Stimulated activated CD8-positive, alpha-beta memory T cell treated with anti-CD3 and anti-CD28 coated beads, Interleukin-7, amount 100 ng/mL, for 1 hour (primary cell): Measurements from ENCODE around the gene HLA-C.
"Not testable (repeated sequence)": the region's sequence is repeated elsewhere in the genome, so short reads cannot be mapped to it uniquely, and the experiment has no call there.

Experiments
- DNase-seq, 2 donors: peaks; one replicate each; pipeline ENCODE4 v3.0.0-alpha.2; 2020; ENCODE audit warnings: low read depth in 2 of 2

The HLA-C gene

DNA sequence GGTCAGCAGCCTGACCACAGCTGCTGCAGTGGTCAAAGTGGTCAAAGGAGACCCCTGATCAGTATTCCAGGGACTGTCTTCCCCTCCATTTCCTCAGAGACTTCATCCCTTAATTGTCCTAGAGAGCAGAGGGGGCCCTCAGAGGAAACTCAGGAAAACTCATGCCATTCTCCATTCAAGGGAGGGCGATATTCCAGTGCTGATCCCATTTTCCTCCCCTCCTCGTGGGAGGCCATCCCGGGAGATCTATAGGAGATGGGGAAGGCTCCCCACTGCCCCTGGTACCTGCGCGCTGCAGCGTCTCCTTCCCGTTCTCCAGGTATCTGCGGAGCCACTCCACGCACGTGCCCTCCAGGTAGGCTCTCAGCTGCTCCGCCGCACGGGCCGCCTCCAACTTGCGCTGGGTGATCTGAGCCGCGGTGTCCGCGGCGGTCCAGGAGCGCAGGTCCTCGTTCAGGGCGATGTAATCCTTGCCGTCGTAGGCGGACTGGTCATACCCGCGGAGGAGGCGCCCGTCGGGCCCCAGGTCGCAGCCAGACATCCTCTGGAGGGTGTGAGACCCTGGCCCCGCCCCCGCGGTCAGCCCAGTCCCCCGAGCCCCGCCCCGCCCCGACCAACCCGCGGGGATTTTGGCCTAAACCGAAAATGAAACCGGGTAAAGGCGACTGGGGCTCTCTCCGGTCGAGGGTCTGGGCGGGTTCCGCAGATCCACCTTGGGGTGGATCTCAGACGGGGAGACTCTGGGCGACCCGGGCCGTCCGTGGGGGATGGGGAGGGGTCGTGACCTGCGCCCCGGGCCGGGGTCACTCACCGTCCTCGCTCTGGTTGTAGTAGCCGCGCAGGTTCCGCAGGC is 878 bp downstream of the HLA-C start:
- peak in 1 of 2 donors; percentile 45 for DNase-seq

DNA sequence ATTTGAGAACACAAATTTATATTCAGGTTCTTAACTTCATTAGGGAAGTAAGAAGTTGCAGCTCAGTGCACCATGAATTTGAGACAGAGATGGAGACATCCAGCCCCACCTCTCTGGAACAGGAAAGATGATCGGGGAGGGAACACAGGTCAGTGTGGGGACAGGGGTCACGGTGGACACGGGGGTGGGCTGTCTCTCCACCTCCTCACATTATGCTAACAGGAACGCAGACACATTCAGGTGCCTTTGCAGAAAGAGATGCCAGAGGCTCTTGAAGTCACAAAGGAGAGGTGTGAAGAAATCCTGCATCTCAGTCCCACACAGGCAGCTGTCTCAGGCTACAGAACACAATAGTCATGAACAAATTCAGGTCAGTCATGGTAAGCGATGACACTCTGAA is 3.1 kb downstream of the HLA-C start:
- DNase-seq = no peak

DNA sequence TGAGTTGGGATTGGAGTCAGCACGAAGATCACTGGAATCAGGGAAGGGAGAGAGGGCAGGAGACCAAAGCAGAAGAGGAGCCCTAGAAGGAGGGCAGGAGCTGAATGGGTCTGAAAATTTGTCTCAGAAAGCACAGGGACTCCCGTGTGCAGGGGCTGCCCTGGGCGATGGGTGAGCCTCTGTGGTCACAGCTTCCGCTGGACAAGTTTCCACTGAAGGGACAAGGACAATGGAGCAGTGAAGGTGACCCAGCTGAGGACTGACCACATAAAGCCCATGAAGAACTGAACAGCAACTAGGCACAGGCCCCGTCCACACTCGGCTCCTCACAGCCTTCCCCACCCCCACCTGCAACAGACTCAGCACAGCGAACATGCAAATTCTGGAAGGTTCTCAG is 3.5 kb downstream of the HLA-C start:
- no peak for DNase-seq

DNA sequence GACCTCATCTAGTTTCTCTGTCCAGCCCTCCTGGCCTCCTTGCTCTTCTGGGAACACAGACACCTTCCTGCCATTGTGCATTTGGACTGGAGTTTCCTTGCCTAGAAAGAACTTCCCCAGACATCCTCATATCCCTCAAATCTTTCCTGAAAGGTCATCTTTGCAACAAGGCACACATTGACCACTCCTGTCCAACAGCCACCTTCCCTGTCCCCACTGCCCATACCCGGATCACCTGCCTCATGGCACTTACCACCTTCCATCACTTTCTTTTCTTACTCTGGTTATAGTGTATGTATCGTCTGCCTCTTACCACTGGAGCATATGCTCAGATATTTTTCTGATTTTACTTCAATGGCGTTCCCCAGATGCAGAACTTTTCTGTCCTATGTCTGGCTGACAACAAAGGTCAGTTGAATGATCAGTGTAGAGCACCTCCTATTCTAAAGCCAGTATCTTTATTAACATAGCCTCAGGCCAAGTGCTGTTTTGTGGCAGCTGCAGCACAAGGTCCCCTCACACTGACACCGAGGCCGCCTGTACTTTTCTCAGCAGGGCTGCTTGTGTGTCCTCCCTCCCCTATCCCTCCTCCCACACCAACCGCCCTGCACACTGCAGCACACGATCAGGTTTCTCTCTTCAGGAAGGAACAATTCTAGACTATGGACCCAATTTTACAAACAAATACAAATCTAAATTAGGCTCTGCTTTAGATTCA is 4.1 kb downstream of the HLA-C start:
- no peak for DNase-seq

DNA sequence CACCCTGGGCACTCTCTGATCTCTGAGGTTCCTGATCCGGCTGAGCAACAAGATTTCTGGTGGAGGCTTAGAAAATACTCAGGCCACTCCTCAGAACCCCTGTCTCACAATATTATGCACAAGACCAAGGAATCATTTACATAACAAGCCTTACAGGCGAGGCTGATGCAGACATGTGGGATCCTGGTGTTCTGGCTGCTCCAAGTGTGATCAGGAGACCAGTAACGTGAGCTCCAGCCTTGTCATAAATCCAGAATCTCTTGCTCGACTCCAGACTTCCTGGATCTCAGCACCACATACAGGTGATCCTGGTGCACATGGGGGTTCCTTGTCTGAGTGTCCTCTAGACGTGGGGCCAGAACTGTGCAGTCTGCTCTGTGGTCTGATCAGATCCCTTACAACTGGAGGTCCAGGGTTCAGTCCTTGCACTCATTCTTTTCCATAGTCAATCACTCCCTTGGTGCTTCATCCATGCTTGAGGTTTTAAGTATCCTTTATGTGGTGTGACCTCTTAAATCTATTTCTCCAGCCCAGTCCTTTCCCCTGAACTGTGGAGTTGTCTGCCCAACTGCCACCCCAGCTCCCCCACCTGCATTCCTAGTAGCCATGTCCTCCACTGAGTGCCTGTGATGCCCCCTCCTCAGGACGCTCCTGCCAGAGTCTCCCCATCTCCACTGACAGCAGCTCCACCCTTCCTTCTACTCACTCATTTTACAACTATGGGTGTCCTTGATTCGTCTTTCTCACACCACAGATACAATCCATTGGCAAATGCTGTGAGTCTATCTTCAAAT is 5.1 kb downstream of the HLA-C start:
- DNase-seq = no peak

DNA sequence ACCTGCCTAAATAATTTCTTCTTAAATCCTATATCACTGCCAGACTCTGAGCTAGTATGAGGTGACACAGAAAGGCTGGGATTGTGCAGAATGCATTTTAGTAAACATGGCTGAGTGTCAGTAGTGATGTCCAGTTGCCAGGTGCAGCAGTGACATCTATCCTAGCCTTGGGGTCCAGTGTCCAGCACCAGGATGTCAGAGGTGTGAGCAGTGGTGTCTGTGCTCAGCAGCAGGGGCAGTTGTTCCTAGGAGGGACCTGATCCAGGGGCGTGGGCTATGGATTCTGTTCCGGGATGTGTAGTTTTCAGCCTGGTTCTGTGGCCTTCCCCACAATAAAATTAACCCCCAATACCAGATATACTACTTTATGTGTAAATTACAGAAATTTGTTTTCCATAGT is 6.0 kb downstream of the HLA-C start:
- DNase-seq = no peak

DNA sequence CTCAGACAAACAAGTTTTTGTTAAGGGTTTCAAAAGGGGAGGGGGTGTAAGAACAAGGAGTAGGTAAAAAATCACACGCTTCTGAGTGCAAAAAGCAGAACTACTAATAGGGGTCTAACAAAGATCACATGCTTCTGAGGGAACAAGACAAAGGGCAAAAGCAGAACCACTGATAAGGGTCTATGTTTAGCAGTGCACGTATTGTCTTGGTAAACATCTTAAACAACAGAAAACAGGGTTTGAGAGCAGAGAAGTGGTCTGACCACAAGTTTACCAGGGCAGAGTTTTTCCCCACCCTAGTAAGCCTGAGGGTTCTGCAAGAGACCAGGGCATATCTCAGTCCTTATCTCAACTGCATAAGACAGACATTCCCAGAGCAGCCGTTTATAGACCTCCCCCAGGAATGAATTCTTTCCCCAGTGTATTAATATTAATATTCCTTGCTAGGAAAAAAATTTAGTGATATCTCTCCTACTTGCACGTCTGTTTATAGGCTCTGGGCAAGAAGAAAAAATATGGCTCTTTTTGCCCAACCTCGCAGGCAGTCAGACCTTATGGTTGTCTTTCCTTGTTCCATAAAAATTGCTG is 8.5 kb downstream of the HLA-C start:
- DNase-seq = not testable (repeated sequence)

DNA sequence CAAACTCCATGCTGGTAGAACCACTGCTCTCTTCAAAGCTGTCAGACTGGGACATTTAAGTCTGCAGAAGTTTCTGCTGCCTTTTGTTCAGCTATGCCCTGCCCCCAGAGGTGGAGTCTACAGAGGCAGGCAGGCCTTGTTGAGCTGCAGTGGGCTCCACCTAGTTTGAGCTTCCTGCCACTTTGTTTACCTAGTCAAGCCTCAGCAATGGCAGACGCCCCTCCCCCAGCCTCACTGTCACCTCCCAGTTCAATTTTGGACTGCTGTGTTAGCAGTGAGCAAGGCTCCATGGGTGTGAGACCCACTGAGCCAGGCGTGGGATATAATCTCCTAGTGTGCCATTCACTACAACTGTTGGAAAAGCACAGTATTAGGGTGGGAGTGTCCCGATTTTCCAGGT is 11.9 kb downstream of the HLA-C start:
- DNase-seq = not testable (repeated sequence)

DNA sequence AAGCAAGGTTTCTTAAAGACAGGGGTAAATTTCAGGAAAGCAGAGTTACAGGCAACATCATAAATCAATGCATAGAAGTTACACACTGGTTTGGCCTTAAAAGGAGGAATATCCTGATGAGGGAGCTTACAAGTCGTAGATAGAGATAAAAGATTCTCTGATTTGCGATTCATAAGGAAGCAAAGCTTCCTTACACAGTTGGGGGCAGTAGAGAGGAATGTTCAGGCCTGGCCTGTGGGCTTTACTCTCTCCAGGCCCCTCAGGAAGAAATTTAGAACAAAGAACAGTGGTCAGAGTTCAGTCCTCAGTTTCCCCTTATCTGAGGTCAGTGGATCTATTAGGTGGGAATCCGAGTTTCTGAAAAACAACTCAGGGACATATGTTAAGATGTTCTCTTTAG is 19.3 kb downstream of the HLA-C start:
- no peak for DNase-seq

DNA sequence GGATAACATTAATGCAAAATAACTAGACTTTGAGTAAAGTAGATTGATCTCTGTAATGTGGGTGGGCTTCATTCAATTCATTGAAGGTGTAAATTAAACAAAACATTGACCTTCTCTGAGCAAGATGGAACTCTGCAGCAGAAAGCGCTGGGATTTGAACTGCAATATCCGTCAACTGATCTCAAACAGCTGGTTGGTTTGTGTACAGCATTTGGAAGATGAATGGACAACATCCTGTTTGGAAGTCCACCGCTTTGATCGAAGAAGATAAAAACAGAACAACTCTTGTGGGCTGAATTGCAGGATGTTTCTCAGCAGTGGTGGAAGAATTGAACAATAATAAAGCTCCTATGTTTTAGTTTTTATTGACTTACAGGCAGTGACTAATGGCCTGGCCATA is 20.6 kb downstream of the HLA-C start:
- no peak for DNase-seq

DNA sequence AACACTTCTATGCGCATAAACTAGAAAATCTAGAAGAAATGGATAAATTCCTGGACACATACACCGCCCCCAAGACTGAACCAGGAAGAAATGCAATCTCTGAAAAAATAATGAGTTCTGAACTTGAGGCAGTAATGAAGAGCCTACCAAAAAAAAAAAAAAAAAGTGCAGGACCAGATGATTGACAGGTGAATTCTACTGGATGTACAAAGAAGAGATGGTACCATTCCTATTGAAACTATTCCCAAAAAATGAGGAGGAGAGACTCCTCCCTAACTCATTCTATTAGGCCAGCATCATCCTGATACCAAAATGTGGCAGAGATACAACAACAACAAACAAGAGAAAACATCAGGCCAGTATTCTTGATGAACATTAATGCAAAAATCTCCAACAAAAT is 22.7 kb downstream of the HLA-C start:
- DNase-seq = no peak

DNA sequence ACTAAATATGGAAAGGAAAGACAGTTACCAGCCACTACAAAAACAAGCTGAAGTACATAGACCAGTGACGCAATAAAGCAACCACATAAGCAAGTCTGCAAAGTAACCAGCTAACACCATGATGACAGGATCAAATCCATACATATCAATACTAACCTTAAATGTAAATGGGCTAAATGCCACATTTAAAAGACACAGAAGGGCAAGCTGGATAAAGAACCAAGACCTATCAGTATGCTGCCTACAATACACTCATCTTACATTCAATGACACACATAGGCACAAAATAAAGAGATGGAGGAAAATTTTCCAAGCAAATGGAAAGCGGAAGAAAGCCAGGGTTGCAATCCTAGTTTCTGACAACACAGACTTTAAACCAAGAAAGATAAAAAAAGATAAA is 24.1 kb downstream of the HLA-C start:
- no peak for DNase-seq

DNA sequence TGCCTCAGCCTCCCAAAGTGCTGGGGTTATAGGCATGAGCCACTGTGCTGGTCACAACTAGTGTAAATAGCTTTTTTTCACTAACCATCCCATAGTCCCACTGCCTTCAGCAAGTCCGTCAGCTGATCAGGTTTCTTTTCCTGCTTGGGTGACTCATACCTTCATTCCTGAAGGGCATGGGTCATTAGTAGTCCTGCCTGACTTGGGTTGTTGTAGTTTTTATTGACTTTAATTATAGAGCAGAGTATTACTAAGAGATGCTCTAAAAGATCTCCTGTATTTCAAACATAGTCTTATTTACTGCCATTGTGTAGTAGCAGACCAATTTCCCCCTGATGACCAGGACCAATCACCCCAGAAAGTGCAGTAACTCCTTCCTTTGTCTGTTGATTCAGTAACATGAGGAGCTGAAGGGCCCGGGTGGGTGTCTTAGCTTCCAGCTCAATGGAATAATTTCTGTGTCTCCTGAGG is 25.8 kb downstream of the HLA-C start:
- DNase-seq = no peak

DNA sequence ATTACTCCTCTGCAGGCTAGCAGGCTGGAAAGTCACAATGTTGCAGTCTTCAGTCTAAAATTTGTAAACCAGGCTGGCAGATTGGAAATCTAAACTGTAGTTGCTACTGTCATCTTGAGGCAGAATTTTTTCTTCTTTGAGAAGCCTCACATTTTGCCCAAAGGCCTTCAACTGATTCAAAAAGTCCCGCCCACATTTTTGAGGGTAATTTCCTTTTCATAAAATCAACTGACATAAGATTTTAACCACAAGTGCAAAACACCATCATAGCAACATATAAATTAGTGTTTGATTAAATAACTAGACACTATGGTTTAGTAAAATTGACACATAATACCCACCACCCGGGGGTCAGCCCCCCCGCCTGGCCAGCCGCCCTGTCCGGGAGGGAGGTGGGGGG is 28.4 kb downstream of the HLA-C start:
- DNase-seq = no peak

DNA sequence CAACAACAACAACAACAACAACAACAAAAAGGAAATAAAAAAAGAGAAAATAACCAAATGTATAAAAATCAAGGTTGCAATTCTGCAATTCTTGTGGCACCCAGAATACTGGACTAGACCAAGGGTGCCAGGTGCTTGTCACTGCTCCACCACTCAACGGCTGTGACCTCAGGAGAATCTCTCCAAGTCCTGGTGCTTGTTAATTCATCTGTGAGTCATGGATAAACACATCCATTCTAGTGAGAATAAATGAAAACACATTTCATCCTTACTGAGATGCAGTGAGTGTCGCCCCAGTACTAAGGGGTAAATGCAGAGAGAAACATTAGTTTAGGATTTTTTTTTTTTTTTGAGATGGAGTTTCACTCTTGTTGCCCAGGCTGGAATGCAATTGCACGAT is 32.0 kb downstream of the HLA-C start:
- DNase-seq = no peak

DNA sequence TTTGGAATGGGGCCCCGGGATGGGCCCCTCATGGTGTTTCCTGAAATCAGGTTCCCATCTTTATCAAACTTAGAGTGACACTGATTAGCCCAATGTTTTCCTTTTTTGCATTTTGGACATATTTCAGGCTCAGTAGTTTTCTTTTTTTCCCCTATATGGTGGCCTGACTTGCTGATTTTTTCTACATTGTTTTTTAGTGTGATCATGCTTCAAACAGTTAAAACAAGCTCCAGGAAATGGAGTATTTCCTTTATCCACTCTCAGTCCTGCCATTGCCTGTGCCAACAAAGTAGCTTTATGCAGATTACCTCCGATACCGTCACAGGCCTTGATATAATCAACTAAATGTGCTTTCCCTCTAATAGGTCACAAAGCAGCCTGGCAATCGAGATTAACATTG is 37.8 kb downstream of the HLA-C start:
- DNase-seq = not testable (repeated sequence)

DNA sequence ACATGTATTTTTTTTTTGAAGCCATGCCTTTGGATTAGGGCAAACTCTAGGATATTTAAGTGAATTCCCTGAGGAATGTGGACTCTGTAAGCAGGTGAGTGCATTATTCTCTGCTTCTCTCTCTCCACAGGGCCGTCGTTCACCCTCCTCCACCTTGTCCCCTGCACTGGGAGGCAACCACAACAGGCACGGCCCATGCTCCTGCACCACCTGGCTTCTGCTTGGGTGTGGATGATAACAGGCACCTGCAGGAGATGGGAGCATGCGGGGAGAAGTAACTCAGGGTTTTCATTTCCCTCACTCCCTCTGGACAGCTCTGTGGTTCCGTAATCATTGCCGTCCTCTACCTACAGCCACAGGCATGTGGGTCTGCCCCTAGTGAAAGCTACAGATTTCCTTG is 43.4 kb downstream of the HLA-C start:
- DNase-seq = no peak

DNA sequence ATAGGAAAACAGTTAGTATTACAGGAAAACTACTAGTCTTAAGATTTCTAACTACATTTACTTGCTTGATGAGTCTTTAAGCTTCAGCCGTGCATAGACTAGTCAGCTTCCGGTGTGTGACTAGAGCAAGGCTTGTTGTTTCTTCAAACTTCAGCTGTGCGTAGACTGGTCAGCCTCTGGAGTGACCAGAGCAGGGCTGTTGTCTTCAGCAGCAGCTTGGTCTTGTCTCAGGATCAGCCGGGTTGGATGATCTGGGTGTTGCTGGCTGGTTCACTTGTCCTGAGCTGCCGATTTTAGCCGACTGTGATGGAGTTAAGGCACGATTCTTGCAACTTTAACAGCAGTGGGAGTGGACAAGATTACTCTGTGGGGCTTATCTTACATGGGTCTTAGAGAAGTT is 44.7 kb downstream of the HLA-C start:
- no peak for DNase-seq

DNA sequence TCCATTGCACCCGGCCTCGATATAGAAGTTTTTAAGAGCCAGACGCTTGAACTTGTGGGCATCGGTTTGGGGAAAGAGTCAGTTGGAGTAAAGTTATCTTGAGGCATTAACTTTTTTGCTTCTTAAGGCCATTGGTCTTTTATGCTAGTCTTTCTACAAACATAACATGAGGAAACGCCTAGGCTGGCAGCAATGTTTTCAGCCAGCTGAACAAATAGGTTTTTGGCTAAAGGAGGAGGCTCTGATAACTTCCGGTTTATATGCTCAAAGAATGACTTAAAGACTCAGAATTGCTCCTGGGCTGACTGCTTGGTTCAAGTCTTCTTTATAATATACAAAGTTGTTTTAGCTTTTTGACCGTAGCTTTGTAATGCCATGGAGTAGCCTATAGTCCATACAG is 46.2 kb downstream of the HLA-C start:
- no peak for DNase-seq

DNA sequence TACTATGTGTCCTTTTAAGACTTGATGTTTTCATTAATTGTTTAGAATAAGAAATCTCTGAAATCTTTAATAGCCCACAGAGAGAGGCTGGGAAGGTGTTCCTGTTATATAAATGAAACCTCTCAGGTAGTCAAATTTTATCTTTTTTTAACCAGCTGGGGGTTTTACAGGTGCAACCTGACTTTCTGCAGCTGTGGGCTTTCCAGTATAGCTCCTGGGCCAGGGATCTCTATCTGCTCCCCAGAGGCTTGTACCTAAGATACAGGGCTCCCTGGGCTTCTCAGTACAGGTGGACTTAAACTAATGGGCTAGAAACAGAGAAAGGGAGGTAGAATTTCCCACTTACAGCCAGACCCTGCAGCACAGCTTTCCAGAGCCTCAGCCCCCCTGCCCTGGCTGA is 49.4 kb downstream of the HLA-C start:
- no peak for DNase-seq
